MM.1S (cell line): ENCODE data around the gene MLNR.

Source experiments
- DNase-seq: peaks from one replicate; pipeline ENCODE4 v3.0.0-alpha.2; 2015
- H2AFZ ChIP-seq: fragments of 300-600 bp; sonication (generic); 2 replicates; pipeline ENCODE4 v1.6.0; 2016; ENCODE audit warnings: antibody characterized with exemption, low read length
- H3F3A ChIP-seq: fragments of 300-600 bp; sonication (generic); 2 replicates; pipeline ENCODE4 v1.6.1; 2016; ENCODE audit warnings: mild to moderate bottlenecking, antibody characterized with exemption, low read length, moderate library complexity, mixed read lengths; ENCODE audit not compliant: insufficient read depth
- H3K27ac ChIP-seq: fragments of 300-600 bp; sonication (generic); 2 replicates; pipeline ENCODE4 v1.5.1; 2016; ENCODE audit warnings: mild to moderate bottlenecking, low read length
- H3K27me3 ChIP-seq: fragments of 300-600 bp; sonication (generic); replicated peaks from 2 replicates; pipeline ENCODE4 v1.6.0; 2016; ENCODE audit warnings: low read length; ENCODE audit not compliant: insufficient read depth
- H3K36me3 ChIP-seq: fragments of 300-600 bp; sonication (generic); replicated peaks from 2 replicates; pipeline ENCODE4 v1.6.1; 2016; ENCODE audit warnings: mild to moderate bottlenecking, low read length, mixed read lengths; ENCODE audit not compliant: insufficient read depth
- H3K4me1 ChIP-seq: fragments of 300-600 bp; sonication (generic); 2 replicates; pipeline ENCODE4 v1.6.1; 2016; ENCODE audit warnings: low read length, mixed read lengths
- H3K4me2 ChIP-seq: fragments of 300-600 bp; sonication (generic); 2 replicates; pipeline ENCODE4 v1.6.0; 2016; ENCODE audit warnings: low read depth, low read length
- H3K4me3 ChIP-seq: fragments of 300-600 bp; sonication (generic); 2 replicates; pipeline ENCODE4 v1.5.1; 2016; ENCODE audit warnings: low read length, mixed read lengths
- H3K79me2 ChIP-seq: fragments of 300-600 bp; sonication (generic); 2 replicates; pipeline ENCODE4 v1.6.1; 2016; ENCODE audit warnings: mixed run types, low read length, mixed read lengths
- H3K9ac ChIP-seq: fragments of 300-600 bp; sonication (generic); 2 replicates; pipeline ENCODE4 v1.6.1; 2016; ENCODE audit warnings: low read length, mixed read lengths
- H3K9me2 ChIP-seq: fragments of 300-600 bp; sonication (generic); replicated peaks from 2 replicates; pipeline ENCODE4 v1.6.1; 2016; ENCODE audit warnings: mild to moderate bottlenecking, low read length, mixed read lengths; ENCODE audit not compliant: insufficient read depth
- H3K9me3 ChIP-seq: fragments of 300-600 bp; sonication (generic); replicated peaks from 2 replicates; pipeline ENCODE4 v1.6.1; 2016; ENCODE audit warnings: mild to moderate bottlenecking, low read length, mixed read lengths; ENCODE audit not compliant: insufficient read depth
- H4K20me1 ChIP-seq: fragments of 300-600 bp; sonication (generic); 2 replicates; pipeline ENCODE4 v1.6.1; 2016; ENCODE audit warnings: mild to moderate bottlenecking, low read length, moderate library complexity, mixed read lengths; ENCODE audit not compliant: insufficient read depth
- CTCF ChIP-seq: fragments of 300-600 bp; sonication (generic); IDR thresholded peaks from 2 replicates; pipeline ENCODE4 v1.5.1; 2016; ENCODE audit warnings: antibody characterized with exemption, low read length, mixed read lengths
- EZH2 ChIP-seq: fragments of 300-600 bp; sonication (generic); optimal IDR thresholded peaks from 2 replicates; pipeline ENCODE3; 2017; ENCODE audit warnings: low read depth, mild to moderate bottlenecking, antibody characterized with exemption, low read length, mixed read lengths
- EZH2phosphoT487 ChIP-seq: fragments of 300-600 bp; sonication (generic); IDR thresholded peaks from 2 replicates; pipeline ENCODE4 v1.6.1; 2018; ENCODE audit warnings: antibody characterized with exemption, low read length

Gene MLNR

GRCh38 chr13:49265822-49266221 lies 45.7 kb downstream of the MLNR start:
- Histone ChIP-seq H3K4me2 (no peak overlapping the region), H3K9me3 (no peaks in the 10 kb centered on the region), H2AFZ (no peak overlapping the region), H3K9me2 (no peaks in the 10 kb centered on the region), H3F3A (no peaks in the 10 kb centered on the region), H3K4me3 (no peak overlapping the region), H3K36me3 (no peaks in the 10 kb centered on the region), H3K9ac (no peak overlapping the region), H3K27ac (no peak overlapping the region), H4K20me1 (no peaks in the 10 kb centered on the region), H3K4me1 (no peaks in the 10 kb centered on the region), H3K27me3 (no peaks in the 10 kb centered on the region), H3K79me2 (no peaks in the 10 kb centered on the region)
- no peak for TF ChIP-seq EZH2
- TF ChIP-seq CTCF, result no peak
- no peak for TF ChIP-seq EZH2phosphoT487
- DNase-seq, result no peak

GRCh38 chr13:49271264-49271663 lies 51.1 kb downstream of the MLNR start:
- H3K9ac ChIP-seq, result no peak overlapping the region

More at GRCh38 chr13:49271264-49271663, 51.1 kb downstream of the MLNR start:
- H3K9me3 ChIP-seq, result no peaks in the 10 kb centered on the region
- no peak for DNase-seq
- H3K79me2 ChIP-seq, result no peaks in the 10 kb centered on the region
- no peaks in the 10 kb centered on the region for H3K4me1 ChIP-seq
- no peaks in the 10 kb centered on the region for H3K36me3 ChIP-seq
- no peak overlapping the region for H2AFZ ChIP-seq
- H3K4me3 ChIP-seq, result no peak overlapping the region
- no peak overlapping the region for H3K4me2 ChIP-seq
- H3K27ac ChIP-seq, result no peak overlapping the region
- TF ChIP-seq EZH2phosphoT487 (no peak), EZH2 (no peak), CTCF (no peak)
- no peaks in the 10 kb centered on the region for H4K20me1 ChIP-seq
- H3K27me3 ChIP-seq, result no peaks in the 10 kb centered on the region
- no peaks in the 10 kb centered on the region for H3K9me2 ChIP-seq
- H3F3A ChIP-seq, result no peaks in the 10 kb centered on the region
